Sigmoid colon (tissue), 7 donors: ENCODE data around the gene EML4. TPM values are rescaled to one million over a fixed set of nuclear protein-coding genes. Genes with fewer than 3 reads are reported as not detected.
"Not testable (repeated sequence)": the region's sequence is repeated elsewhere in the genome, so short reads cannot be mapped to it uniquely, and the experiment has no call there.

Experiments used
- DNase-seq: peaks from one replicate; pipeline ENCODE4 v3.0.0-alpha.2; 2019
- H3K27ac ChIP-seq, 4 donors: fragments of 200-600 bp; sonication (generic); one replicate each; pipeline ENCODE4 v1.5.1; 2016 to 2019; ENCODE audit warnings: mild to moderate bottlenecking in 1 of 4
- H3K27me3 ChIP-seq, 3 donors: fragments of 200-600 bp; sonication (generic); one replicate each; pipeline ENCODE4 v1.5.1; 2019; ENCODE audit warnings: mild to moderate bottlenecking in 1 of 3
- H3K36me3 ChIP-seq, 4 donors: fragments of 200-600 bp; sonication (generic); one replicate each; pipeline ENCODE4 v1.5.1; 2016 to 2019
- H3K4me1 ChIP-seq, 4 donors: fragments of 200-600 bp; sonication (generic); one replicate each; pipeline ENCODE4 v1.5.1; 2017 to 2019
- H3K4me3 ChIP-seq, 4 donors: fragments of 200-600 bp; sonication (generic); one replicate each; pipeline ENCODE4 v1.5.1; 2017 to 2019; ENCODE audit warnings: mild to moderate bottlenecking in 2 of 4, moderate library complexity in 1 of 4
- H3K9me3 ChIP-seq, 4 donors: fragments of 200-600 bp in 3 of 4; sonication (generic) in 3 of 4; one replicate each; pipeline versions ENCODE4 v1.5.1 to v1.6.1; 2013 to 2019
- EP300 ChIP-seq, 4 donors: sonication (generic); formaldehyde crosslinking; IDR thresholded peaks; one replicate each; pipeline ENCODE4 v1.6.1; 2017; ENCODE audit warnings: antibody characterized with exemption in 4 of 4
- POLR2A ChIP-seq, 2 donors: fragments of 450-650 bp; IDR thresholded peaks; one replicate each; pipeline ENCODE4 v1.6.1; 2016; ENCODE audit warnings: antibody characterized with exemption in 2 of 2, mild to moderate bottlenecking in 2 of 2, moderate library complexity in 2 of 2
- POLR2AphosphoS5 ChIP-seq, 4 donors: sonication (generic); formaldehyde crosslinking; IDR thresholded peaks; one replicate each; pipeline ENCODE4 v1.6.1; 2017; ENCODE audit warnings: antibody characterized with exemption in 4 of 4
- WGBS, 2 donors: extraction: QIAGEN DNeasy Blood & Tissue Kit; methylation state at CpG; one replicate each; pipeline ENCODE4 v1.1.7; 2013; 5-methylcytosine and 5-hydroxymethylcytosine counted together
- intact Hi-C: fragments of 100-400 bp; cut with DNase I; formaldehyde crosslinking; loops from one replicate; pipeline ENCODE4 v1.15.1; 2023
- polyA plus RNA-seq, 3 donors: library from polyadenylated mRNA; stranded (reverse); fragments of 200-250 nt; gene quantifications; one replicate each; pipeline ENCODE4 v1.2.3, GENCODE V29; 2013
- total RNA-seq, 4 donors: library from RNA; depleted of rRNA; stranded (reverse); fragments of >200 nt; gene quantifications; one replicate each; pipeline ENCODE4 v1.1.0, GENCODE V29; 2016
- TF ChIP-seq, protein P1 (sequence below), 4 experiments: fragments of 450-650 bp in 3 of 4; fragments of 200-600 bp in 1 of 4; IDR thresholded peaks; one replicate each; pipeline ENCODE4 v1.5.1; 2016 to 2019; ENCODE audit warnings: antibody characterized with exemption in 4 of 4, mild to moderate bottlenecking in 3 of 4, moderate library complexity in 2 of 4
- donor health status: healthy with polysubstance abuse.
- donor health status: Bipolar disorder and iron deficiency.
- donor health status: healthy.

The EML4 gene
- total and polyA plus RNA-seq, 7 donors = 16.1 to 27.8 (median 17.8) TPM

DNA sequence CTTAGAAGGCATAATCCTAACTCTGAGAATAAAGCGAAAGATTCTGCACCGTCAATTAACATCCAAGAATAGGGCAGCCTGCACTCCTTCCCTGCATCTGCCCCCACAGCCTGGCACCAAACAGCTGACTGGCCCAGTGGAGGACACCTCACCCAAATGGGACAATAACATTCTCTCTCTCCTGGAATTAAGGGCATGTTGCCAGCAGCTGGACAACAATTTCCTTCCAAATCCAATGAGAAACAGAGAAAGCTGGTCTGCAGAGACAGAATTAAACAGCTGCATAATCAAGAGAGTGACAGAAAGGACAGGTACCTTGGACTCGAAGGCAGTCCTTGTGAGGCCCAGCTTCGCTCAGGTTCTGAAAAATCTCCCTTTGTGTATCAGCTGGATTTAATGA lies 176.8 kb downstream of the EML4 start:
- Histone ChIP-seq H3K4me3 (no peak overlapping the region), H3K27ac (no peak overlapping the region), H3K4me1 (peaks cover 0 to 23% (median 21%) of the 10 kb centered on the region in 4 donors), H3K27me3 (no peaks in the 10 kb centered on the region), H3K36me3 (peaks cover 0 to 39% (median 2%) of the 10 kb centered on the region in 4 donors), H3K9me3 (no peaks in the 10 kb centered on the region)
- 97 to 98% methylated on average over 4 of the region's 4 CpGs for WGBS, 2 donors
- intact Hi-C loops = no loop called here
- TF ChIP-seq POLR2AphosphoS5 (IDR thresholded peaks at IDR 0.05) = no peak
- no peak for TF ChIP-seq EP300 (IDR thresholded peaks at IDR 0.05)
- no peak for TF ChIP-seq POLR2A (IDR thresholded peaks at IDR 0.05)
- TF ChIP-seq, protein P1, sequence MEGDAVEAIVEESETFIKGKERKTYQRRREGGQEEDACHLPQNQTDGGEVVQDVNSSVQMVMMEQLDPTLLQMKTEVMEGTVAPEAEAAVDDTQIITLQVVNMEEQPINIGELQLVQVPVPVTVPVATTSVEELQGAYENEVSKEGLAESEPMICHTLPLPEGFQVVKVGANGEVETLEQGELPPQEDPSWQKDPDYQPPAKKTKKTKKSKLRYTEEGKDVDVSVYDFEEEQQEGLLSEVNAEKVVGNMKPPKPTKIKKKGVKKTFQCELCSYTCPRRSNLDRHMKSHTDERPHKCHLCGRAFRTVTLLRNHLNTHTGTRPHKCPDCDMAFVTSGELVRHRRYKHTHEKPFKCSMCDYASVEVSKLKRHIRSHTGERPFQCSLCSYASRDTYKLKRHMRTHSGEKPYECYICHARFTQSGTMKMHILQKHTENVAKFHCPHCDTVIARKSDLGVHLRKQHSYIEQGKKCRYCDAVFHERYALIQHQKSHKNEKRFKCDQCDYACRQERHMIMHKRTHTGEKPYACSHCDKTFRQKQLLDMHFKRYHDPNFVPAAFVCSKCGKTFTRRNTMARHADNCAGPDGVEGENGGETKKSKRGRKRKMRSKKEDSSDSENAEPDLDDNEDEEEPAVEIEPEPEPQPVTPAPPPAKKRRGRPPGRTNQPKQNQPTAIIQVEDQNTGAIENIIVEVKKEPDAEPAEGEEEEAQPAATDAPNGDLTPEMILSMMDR (IDR thresholded peaks at IDR 0.05) = no peak
- no peak for DNase-seq

DNA sequence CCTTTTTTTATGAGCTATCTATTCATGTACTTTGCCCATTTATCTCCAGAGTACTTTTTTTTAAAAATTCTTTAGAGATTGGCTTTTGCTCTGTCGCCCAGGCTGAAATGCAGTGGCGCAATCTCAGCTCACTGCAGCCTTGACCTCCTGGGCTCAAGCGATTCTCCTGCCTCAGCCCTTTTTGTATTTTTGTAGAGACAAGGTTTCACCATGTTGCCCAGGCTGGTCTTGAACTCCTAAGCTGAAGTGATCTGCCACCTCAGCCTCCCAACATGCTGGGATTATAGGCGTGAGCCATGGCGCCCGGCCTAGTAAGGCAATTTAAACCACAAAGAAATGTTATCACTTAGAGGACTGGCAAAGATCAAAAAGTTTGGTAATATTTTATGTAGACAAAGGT lies 177.7 kb downstream of the EML4 start:
- intact Hi-C loops, H3K4me3 ChIP-seq, H3K27ac ChIP-seq, DNase-seq, H3K9me3 ChIP-seq, H3K27me3 ChIP-seq: not testable (repeated sequence)
- WGBS, 2 donors = 96 to 97% methylated on average over 6 of the region's 6 CpGs
- H3K36me3 ChIP-seq = peaks cover 0 to 48% (median 8%) of the 10 kb centered on the region in 4 donors
- H3K4me1 ChIP-seq = peaks cover 0 to 22% (median 18%) of the 10 kb centered on the region in 4 donors

DNA sequence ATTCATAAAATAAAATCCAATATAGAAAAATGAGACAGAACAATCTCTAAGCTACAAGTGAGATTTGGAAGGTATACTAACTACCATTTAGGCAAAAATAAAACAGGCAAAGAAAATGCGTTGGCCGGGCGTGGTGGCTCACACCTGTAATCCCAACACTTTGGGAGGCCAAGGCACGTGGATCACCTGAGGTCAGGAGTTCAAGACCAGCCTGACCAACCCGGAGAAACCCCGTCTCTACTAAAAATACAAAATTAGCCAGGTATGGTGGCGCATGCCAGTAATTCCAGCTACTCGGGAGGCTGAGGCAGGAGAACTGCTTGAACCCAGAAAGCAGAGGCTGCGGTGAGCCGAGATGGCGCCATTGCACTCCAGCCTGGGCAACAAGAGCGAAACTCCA lies 178.4 kb downstream of the EML4 start:
- H3K4me3 ChIP-seq, DNase-seq, H3K27me3 ChIP-seq, H3K9me3 ChIP-seq, H3K27ac ChIP-seq, intact Hi-C loops: not testable (repeated sequence)
- Histone ChIP-seq H3K36me3 (peaks cover 0 to 54% (median 12%) of the 10 kb centered on the region in 4 donors), H3K4me1 (peaks cover 0 to 15% (median 12%) of the 10 kb centered on the region in 4 donors)
- WGBS, 2 donors = 97% methylated on average over 12 of the region's 12 CpGs

DNA sequence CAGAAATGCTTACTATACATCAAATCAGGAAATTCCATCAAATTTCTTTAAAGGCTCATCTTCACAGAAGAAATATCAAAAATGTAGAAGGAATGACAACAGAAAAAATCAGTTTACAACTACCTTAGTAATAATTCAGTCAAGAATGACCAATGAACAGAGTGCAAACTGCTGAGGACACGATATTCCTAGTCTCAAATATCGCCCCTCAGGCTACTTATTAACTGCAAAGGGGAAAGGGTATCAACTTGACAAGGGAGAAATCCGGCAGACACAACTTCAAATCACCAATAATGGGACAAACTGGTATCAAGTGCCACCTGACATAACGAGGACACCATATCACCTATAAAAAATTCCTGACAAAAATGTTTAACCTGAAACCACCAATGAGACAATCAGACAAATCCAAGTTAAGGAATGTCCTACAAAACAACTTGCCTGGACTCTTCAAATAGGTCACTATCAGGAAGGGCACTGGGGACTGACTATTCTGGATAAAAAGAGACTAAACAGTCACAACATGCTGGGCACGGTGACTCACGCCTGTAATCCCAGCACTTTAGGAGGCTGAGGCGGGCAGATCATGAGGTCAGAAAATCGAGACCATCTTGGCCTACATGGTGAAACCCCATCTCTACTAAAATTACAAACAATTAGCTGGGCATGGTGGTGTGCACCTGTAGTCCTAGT lies 179.1 kb downstream of the EML4 start:
- Histone ChIP-seq H3K36me3 (peaks cover 0 to 57% (median 13%) of the 10 kb centered on the region in 4 donors), H3K27ac (no peak overlapping the region)
- no peak for DNase-seq

DNA sequence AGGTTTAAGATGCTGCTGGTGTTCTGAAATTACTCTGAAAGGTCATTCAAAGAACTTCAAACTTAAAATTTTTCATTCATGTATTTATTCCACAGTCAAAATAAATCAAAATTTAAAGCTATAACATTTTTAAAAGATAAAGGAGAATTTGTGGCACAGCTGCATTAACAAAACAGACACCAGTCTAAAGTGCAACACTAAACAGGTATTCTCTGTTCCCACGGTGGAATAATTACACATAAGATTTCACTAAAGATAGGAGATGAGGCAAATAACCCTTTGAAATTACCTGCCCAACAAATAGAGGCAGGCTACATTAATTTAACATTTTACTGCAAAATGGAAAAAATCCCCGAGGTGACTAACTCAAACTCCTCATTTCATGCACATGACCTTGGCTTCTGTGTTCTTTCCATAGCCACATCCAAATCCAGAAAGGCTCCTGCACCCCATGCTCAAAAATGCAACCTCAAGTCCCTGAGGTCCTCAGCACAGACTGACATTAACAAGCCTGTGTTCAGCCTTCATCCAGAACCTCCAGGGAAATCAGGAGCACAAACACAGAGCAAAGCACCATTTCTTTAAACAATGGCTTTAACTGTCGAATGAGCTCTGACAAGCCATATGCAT lies 181.4 kb downstream of the EML4 start:
- Histone ChIP-seq H3K4me3 (no peak overlapping the region), H3K27me3 (no peaks in the 10 kb centered on the region), H3K27ac (no peak overlapping the region), H3K4me1 (peaks cover 0 to 19% (median 11%) of the 10 kb centered on the region in 4 donors), H3K36me3 (peaks cover 0 to 42% (median 13%) of the 10 kb centered on the region in 4 donors), H3K9me3 (no peaks in the 10 kb centered on the region)
- no peak for DNase-seq
- intact Hi-C loops = no loop called here
- WGBS, 2 donors = 67 to 81% methylated on average over 3 of the region's 3 CpGs
- TF ChIP-seq, protein P1 (IDR thresholded peaks at IDR 0.05) = no peak
- no peak for TF ChIP-seq POLR2A (IDR thresholded peaks at IDR 0.05)
- TF ChIP-seq POLR2AphosphoS5 (IDR thresholded peaks at IDR 0.05) = no peak
- no peak for TF ChIP-seq EP300 (IDR thresholded peaks at IDR 0.05)

More for the DNA sequence above, 179.1 kb downstream of the EML4 start:
- Histone ChIP-seq H3K27me3 (no peaks in the 10 kb centered on the region), H3K4me3 (no peak overlapping the region), H3K4me1 (peaks cover 0 to 8% (median 7%) of the 10 kb centered on the region in 4 donors), H3K9me3 (no peaks in the 10 kb centered on the region)
- intact Hi-C loops = no loop called here
- TF ChIP-seq, protein P1 (IDR thresholded peaks at IDR 0.05) = no peak
- TF ChIP-seq EP300 (IDR thresholded peaks at IDR 0.05) (no peak), POLR2A (IDR thresholded peaks at IDR 0.05) (no peak), POLR2AphosphoS5 (IDR thresholded peaks at IDR 0.05) (no peak)
- 94 to 96% methylated on average over 8 of the region's 8 CpGs for WGBS, 2 donors
